CD4-positive, alpha-beta T cell treated with Interleukin-6 at 100 ng/mL for 8 hours (primary cell): ENCODE data around the gene TXNDC12.
"Not testable (repeated sequence)": the region's sequence is repeated elsewhere in the genome, so short reads cannot be mapped to it uniquely, and the experiment has no call there.

Experiments used
- DNase-seq: peaks from one replicate; pipeline ENCODE4 v3.0.0-alpha.2; 2020; ENCODE audit warnings: mixed read lengths, low spot score

TXNDC12 gene

GRCh38 chr1:52045666-52046195 is 9.3 kb downstream of the TXNDC12 start:
- not testable (repeated sequence) for DNase-seq

DNA sequence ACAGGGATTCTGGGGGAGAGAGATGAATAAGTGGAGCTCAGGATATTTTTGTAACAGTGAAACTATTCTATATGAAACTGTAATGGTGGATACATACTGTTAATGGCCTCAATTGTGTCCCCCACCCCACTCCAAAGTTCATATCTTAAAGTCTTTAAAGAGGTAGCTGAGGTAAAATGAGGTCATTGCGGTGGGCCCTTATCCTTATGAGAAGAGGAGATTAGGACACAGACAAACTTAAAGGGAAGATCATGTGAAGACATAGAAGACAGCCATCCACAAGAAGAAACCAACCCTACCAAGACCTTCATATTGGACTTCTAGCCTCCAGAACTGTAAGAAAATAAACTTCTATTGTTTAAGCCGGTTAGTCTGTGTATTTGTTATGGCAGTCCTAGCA is 9.8 kb downstream of the TXNDC12 start:
- DNase-seq = no peak

GRCh38 chr1:52041551-52042185 is 13.3 kb downstream of the TXNDC12 start:
- no peak for DNase-seq

DNA sequence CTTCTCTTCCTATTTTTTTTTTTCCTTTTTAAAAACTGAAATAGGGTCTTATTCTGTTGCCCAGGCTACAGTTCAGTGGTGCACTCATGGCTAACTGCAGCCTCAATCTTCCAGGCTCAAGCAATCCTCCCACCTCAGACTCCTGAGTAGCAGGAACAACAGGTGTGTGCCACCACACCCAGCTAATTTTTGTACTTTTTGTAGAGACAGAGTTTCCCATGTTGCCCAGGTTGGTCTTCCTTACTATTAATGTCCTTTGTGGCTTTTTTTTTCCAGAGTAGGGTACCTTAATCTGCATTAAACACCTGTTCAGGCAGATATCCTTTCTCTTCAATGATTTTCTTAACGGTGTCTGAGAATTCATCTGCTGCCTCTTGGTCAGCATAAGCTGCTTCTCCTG is 17.1 kb downstream of the TXNDC12 start:
- DNase-seq = no peak

- DNase-seq = no peak
Measured at GRCh38 chr1:52037402-52037814, 17.6 kb downstream of the TXNDC12 start.

DNA sequence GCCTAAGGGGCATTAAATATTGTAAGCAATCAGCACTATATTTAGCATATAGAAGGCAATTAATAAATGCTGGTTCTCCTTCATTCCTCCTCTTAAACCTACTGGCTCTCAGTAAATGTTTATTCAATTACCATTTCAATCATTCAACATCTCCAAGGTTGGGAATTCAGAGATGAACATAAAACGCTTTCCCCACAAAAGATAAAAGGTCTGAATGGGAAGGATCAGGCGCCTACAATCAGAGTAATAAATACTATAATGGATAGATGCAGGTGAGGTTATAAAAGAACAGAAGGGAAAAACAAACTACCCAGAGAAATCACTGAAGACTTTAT is 21.0 kb downstream of the TXNDC12 start:
- no peak for DNase-seq

GRCh38 chr1:52033190-52034049 is 21.6 kb downstream of the TXNDC12 start, which contains the start of gene KTI12:
TSS of gene KTI12 (minus strand) at chr1:52033810. CDS start at chr1:52033761, 49 bp downstream.
- peak; percentile 87 for DNase-seq

DNA sequence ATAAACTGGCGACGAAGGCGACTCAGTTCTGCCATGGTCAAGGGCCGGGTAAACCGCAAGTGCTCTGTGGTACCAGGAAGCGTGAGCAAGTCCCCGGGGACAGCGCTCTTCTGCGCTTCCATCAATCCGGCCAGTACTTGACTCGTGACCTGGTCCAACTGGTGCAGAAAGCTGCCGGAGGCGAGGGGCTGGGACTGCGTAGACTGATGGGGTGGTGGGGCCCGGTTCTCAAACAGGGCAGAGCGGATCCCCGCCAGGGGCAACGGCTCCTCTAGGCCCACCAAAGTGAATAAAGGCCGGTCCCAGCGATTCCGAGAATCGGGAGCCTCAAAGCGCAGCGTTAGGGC is 22.2 kb downstream of the TXNDC12 start:
- peak; percentile 2 for DNase-seq

DNA sequence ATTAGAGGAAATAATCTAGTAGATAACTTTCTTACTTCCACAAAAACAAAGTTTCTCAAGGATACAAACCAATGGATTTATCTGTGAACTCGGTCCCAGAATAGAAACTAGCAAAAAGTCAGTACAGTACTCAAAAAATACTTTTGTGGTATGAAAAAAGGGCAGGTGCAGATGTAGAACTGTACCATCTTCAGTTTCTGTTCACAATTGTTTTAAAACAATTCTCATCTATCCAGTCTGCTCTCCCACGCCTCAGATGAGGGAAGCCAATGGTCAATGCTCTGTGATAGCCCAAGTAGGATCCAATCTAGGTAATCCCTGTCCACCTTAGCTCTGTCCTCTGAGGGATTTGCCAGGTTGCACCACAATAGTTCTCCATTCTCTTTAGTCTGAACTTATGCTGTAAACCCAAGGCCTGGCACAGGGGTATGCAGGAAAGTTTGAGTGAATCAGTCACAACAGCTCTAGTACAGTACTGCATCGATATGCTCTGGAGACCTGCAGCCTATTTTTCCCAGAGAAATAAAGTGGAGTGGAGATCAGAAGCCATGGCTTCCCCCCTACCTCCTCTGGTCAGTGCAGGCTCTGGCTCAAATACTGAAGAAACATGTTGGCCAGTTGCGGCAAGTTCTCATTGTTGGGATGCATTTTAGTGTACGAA is 22.7 kb downstream of the TXNDC12 start:
- no peak for DNase-seq

DNA sequence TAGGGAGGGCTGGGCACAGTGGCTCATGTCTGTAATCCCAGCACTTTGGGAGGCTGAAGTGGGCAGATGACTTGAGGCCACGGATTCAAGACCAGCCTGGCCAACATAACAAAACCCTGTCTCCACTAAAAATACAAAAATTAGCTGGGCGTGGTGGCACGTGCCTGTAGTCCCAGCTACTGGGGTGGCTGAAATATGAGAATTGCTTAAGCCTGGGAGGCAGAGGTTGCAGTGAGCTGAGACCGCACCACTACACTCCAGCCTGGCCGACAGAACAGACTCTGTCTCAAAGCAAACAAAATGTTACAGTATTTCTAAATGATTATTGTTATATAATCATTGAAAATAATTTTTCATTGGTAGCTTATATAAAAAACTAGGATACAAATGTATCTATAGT is 26.2 kb downstream of the TXNDC12 start:
- not testable (repeated sequence) for DNase-seq

- no peak for DNase-seq
Measured at GRCh38 chr1:52028328-52028727, 26.7 kb downstream of the TXNDC12 start.

- DNase-seq = no peak
Measured at GRCh38 chr1:52026278-52026677, 28.7 kb downstream of the TXNDC12 start.

DNA sequence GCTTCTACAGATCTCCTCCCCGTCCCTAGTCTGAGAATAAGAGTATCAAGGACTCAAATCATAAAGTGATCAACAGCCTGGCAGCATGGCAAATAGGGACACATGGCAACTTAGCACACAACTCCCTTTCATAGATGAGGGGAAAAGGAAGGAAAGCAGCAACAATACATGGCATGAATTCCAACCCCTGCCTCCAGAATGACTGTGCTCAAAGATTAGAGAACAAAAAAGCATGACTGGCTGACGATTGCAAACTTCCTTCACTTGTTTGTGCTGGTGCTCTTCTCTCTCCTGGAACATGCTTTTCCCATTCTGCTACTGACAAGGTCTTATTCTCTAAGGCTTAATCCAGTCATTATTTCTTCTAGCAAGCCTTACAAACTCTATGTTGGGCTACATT is 32.9 kb downstream of the TXNDC12 start:
- DNase-seq = no peak

DNA sequence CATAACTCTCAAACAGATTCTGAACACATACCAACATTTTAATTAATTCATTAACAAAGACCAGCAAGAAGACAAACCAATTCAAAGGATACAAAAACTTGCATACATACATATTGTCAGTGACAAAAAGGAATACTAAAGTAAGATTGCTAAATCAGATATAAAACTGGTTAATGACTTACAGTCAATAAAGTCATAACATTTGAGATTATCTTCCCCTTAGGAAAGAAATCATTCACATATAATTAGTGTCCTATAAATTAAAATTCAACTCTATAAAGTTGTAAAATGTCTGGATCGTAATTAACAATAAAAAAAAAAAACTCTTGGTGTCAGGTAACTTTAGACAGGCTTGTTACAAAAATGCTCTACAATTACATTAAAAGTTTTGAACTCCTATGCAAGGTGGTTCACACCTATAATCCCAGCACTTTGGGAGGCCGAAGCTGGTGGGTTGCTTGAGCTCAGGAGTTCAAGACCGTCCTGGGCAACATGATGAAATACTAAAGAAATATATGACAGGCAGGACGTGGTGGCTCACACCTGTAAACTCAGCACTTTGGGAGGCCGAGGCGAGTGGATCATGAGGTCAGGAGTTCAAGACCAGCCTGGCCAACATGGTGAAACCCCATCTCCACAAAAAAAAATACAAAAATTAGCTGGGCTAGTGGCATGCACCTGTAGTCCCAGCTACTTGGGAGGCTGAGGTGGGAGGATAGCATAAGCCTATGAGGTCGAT is 46.8 kb downstream of the TXNDC12 start:
- DNase-seq = no peak

- no peak for DNase-seq
Measured at GRCh38 chr1:52007215-52008002, 47.6 kb downstream of the TXNDC12 start.

GRCh38 chr1:52006081-52006553 is 48.9 kb downstream of the TXNDC12 start:
- DNase-seq = not testable (repeated sequence)

DNA sequence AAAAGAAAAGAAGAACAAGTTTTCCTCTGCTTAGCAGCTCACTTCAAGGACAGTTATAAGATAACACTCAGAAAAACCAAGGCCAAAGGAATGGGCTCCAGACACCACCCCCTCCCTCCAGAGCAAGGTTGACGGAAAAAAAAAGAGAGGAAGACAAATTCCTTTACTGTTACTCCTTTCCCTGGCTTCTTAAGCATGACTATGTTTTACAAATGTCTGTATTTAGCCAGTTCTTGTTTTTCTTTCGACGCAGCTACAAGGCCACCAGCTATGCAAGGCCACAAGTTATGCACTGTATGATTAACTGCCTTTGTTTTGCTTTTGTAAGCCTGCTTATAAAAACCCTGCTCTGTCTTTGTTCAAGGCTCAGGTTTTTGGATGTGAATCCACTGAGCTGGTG is 49.4 kb downstream of the TXNDC12 start:
- DNase-seq = not testable (repeated sequence)

GRCh38 chr1:52003877-52004276 is 51.1 kb downstream of the TXNDC12 start:
- no peak for DNase-seq

DNA sequence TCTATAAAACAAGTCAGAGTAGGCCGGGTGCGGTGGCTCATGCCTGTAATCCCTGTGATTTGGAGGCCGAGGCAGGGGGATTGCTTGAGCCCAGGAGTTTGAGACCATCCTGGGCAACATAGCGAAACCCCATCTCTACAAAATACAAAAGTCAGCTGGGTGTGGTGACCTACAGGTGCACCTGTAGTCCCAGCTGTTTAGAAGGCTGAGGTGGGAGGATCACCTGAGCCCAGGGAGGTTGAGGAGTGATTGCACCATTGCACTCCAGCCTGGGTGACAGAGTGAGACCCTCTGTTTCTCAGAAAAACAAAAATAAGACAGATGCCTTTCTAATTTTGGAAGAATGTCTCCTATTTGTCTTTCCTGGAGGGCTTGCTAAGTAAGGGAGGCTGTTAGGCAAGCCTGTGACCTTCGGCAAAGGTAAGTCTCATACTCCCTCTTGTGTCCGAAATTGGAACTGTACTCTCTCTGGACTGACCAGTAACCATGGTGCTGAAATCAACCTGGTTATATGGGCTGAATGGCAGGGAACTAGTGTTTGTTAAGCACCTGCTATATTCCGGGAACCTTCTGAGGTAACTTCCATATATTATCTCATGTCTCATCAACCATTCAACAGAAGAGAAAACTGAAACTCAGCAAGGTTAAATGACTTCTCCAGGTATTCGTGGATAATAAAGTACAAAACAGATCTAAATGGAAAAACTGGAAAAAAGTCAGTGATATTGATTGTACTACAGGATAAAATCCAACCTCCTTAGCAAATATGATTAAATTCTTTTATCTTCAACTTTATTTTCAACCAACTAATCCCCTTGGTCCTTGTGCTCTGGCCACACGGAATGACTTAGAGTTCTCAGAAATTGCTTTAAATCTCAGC is 52.7 kb downstream of the TXNDC12 start:
- peak; percentile 71 for DNase-seq

GRCh38 chr1:51998701-51999100 is 56.3 kb downstream of the TXNDC12 start:
- DNase-seq = no peak
